H9 (cell line): ENCODE results near the gene TBC1D1. TPM values are rescaled to one million over a fixed set of nuclear protein-coding genes. Genes with fewer than 3 reads are reported as not detected.

Experiments
- DNase-seq: peaks from one replicate; pipeline ENCODE4 v3.0.0-alpha.2; 2017
- H2AFZ ChIP-seq: one replicate; pipeline ENCODE4 v1.6.1; 2013; ENCODE audit warnings: mild to moderate bottlenecking, low read length, control low read depth, moderate library complexity
- H2AK5ac ChIP-seq: 2 replicates; pipeline ENCODE4 v1.6.1; 2013; ENCODE audit warnings: low read length, control low read depth, mixed read lengths; ENCODE audit not compliant: insufficient read length
- H2BK120ac ChIP-seq: one replicate; pipeline ENCODE4 v1.6.1; 2013; ENCODE audit warnings: low read depth, mild to moderate bottlenecking, low read length, control low read depth, inconsistent platforms; ENCODE audit not compliant: poor library complexity, severe bottlenecking
- H2BK12ac ChIP-seq: 2 replicates; pipeline ENCODE4 v1.6.1; 2013; ENCODE audit warnings: low read length, control low read depth, mixed read lengths, low read depth; ENCODE audit not compliant: insufficient read length
- H2BK15ac ChIP-seq: 2 replicates; pipeline ENCODE4 v1.6.1; 2013; ENCODE audit warnings: low read depth, low read length, control low read depth
- H2BK20ac ChIP-seq: one replicate; pipeline ENCODE4 v1.6.1; 2013; ENCODE audit warnings: low read depth, mild to moderate bottlenecking, low read length, control low read depth, inconsistent platforms; ENCODE audit not compliant: poor library complexity, severe bottlenecking
- H2BK5ac ChIP-seq: 2 replicates; pipeline ENCODE4 v1.6.1; 2013; ENCODE audit warnings: low read length, control low read depth, mixed read lengths; ENCODE audit not compliant: insufficient read length
- H3K14ac ChIP-seq: 2 replicates; pipeline ENCODE4 v1.6.1; 2013; ENCODE audit warnings: low read length, control low read depth; ENCODE audit not compliant: insufficient read depth
- H3K18ac ChIP-seq: 2 replicates; pipeline ENCODE4 v1.6.1; 2013; ENCODE audit warnings: low read depth, mild to moderate bottlenecking, mixed read lengths, low read length, control low read depth; ENCODE audit not compliant: insufficient read length
- H3K23ac ChIP-seq: 2 replicates; pipeline ENCODE4 v1.6.1; 2013; ENCODE audit warnings: low read length, control low read depth, mixed read lengths, low read depth; ENCODE audit not compliant: insufficient read length
- H3K23me2 ChIP-seq: 2 replicates; pipeline ENCODE4 v1.6.1; 2013; ENCODE audit warnings: low read depth, mild to moderate bottlenecking, mixed read lengths, low read length, control low read depth; ENCODE audit not compliant: insufficient read length, poor library complexity, severe bottlenecking
- H3K27ac ChIP-seq: 2 replicates; pipeline ENCODE4 v1.5.1; 2013; ENCODE audit warnings: low read length, control low read depth, mixed read lengths, low read depth; ENCODE audit not compliant: insufficient read length
- H3K27me3 ChIP-seq: 2 replicates; pipeline ENCODE4 v1.6.1; 2013; ENCODE audit warnings: low read length, control low read depth, inconsistent platforms; ENCODE audit not compliant: insufficient read depth
- H3K4ac ChIP-seq: 2 replicates; pipeline ENCODE4 v1.6.1; 2013; ENCODE audit warnings: low read depth, mild to moderate bottlenecking, control low read depth, inconsistent platforms, low read length, moderate library complexity
- H3K4me1 ChIP-seq: 2 replicates; pipeline ENCODE4 v1.6.1; 2013; ENCODE audit warnings: low read length, control low read depth, inconsistent platforms; ENCODE audit not compliant: insufficient read depth
- H3K4me2 ChIP-seq: 2 replicates; pipeline ENCODE4 v1.6.1; 2013; ENCODE audit warnings: low read length, control low read depth, mixed read lengths; ENCODE audit not compliant: insufficient read length, insufficient read depth
- H3K56ac ChIP-seq: 2 replicates; pipeline ENCODE4 v1.6.1; 2013; ENCODE audit warnings: low read depth, mild to moderate bottlenecking, mixed read lengths, low read length, control low read depth; ENCODE audit not compliant: insufficient read length
- H3K79me1 ChIP-seq: 2 replicates; pipeline ENCODE4 v1.6.1; 2013; ENCODE audit warnings: low read depth, mild to moderate bottlenecking, moderate library complexity, low read length, control low read depth, inconsistent platforms; ENCODE audit not compliant: insufficient read depth, poor library complexity, severe bottlenecking
- H3K79me2 ChIP-seq: 2 replicates; pipeline ENCODE4 v1.6.1; 2013; ENCODE audit warnings: low read length, control low read depth, inconsistent platforms; ENCODE audit not compliant: insufficient read depth
- H3K9ac ChIP-seq: 2 replicates; pipeline ENCODE4 v1.6.1; 2013; ENCODE audit warnings: low read length, control low read depth, mixed read lengths; ENCODE audit not compliant: insufficient read length; ENCODE audit errors: extremely low read depth
- H3K9me3 ChIP-seq: one replicate; pipeline ENCODE4 v1.6.1; 2013; ENCODE audit warnings: low read depth, low read length, inconsistent platforms; ENCODE audit not compliant: control insufficient read depth
- H3T11ph ChIP-seq: one replicate; pipeline ENCODE4 v1.6.1; 2013; ENCODE audit warnings: mild to moderate bottlenecking, low read length, control low read depth, inconsistent platforms
- H4K20me1 ChIP-seq: one replicate; pipeline ENCODE4 v1.6.1; 2013; ENCODE audit not compliant: control insufficient read depth, insufficient read length, insufficient read depth
- H4K5ac ChIP-seq: 2 replicates; pipeline ENCODE4 v1.6.1; 2013; ENCODE audit warnings: low read depth, mild to moderate bottlenecking, mixed read lengths, low read length, control low read depth; ENCODE audit not compliant: insufficient read length
- H4K8ac ChIP-seq: replicated peaks from 2 replicates; pipeline ENCODE4 v1.6.1; 2013; ENCODE audit warnings: low read length, control low read depth, mixed read lengths, low read depth; ENCODE audit not compliant: insufficient read length
- H4K91ac ChIP-seq: 2 replicates; pipeline ENCODE4 v1.6.1; 2013; ENCODE audit warnings: low read depth, mild to moderate bottlenecking, moderate library complexity, mixed read lengths, low read length, control low read depth; ENCODE audit not compliant: insufficient read length
- H3K27ac Mint-ChIP-seq, 3 experiments: 2 replicates in 2 of 3; 3 replicates in 1 of 3; pipeline ENCODE4 v1.8.0; 2020 to 2021; ENCODE audit warnings: mixed read lengths in 3 of 3, mild to moderate bottlenecking in 1 of 3, moderate library complexity in 1 of 3
- H3K27me3 Mint-ChIP-seq: 2 replicates; pipeline ENCODE4 v1.8.0; 2021; ENCODE audit warnings: low read depth, mild to moderate bottlenecking, moderate library complexity, mixed read lengths
- H3K36me3 Mint-ChIP-seq, 3 experiments: 2 replicates in 2 of 3; 3 replicates in 1 of 3; pipeline ENCODE4 v1.8.0; 2020 to 2021; ENCODE audit warnings: low read depth in 3 of 3, mixed read lengths in 3 of 3; ENCODE audit not compliant: insufficient read depth in 1 of 3
- H3K4me1 Mint-ChIP-seq, 2 experiments: 2 replicates each; pipeline ENCODE4 v1.8.0; 2020; ENCODE audit warnings: mixed read lengths in 2 of 2
- H3K4me3 Mint-ChIP-seq, 2 experiments: 2 replicates in 1 of 2; 3 replicates in 1 of 2; pipeline ENCODE4 v1.8.0; 2020 to 2021; ENCODE audit warnings: mild to moderate bottlenecking in 2 of 2, mixed read lengths in 2 of 2, moderate library complexity in 1 of 2
- H3K9me3 Mint-ChIP-seq, 2 experiments: 2 replicates in 1 of 2; 3 replicates in 1 of 2; pipeline ENCODE4 v1.8.0; 2020; ENCODE audit warnings: mild to moderate bottlenecking in 2 of 2, mixed read lengths in 2 of 2, moderate library complexity in 1 of 2
- WGBS: extraction: QIAGEN DNeasy Blood & Tissue Kit; methylation state at CpG from one replicate; pipeline ENCODE4 v1.1.7; 2013; ENCODE audit warnings: missing lambda C conversion rate, low lambda C conversion rate, mixed read lengths; ENCODE audit not compliant: insufficient read length; ENCODE audit errors: extremely low coverage; 5-methylcytosine and 5-hydroxymethylcytosine counted together
- total RNA-seq: library from RNA; stranded (reverse); gene quantifications from 2 replicates; pipeline ENCODE4 v1.2.1, GENCODE V29; 2021
- TF ChIP-seq, protein P1 (sequence below): fragments of 200-600 bp; sonication (generic); conservative IDR thresholded peaks from 3 replicates; pipeline ENCODE4 v1.8.0; 2021; ENCODE audit warnings: antibody characterized with exemption, mild to moderate bottlenecking

Gene TBC1D1
- total RNA-seq, 1 experiment from 2014 or later, result 109 TPM

DNA sequence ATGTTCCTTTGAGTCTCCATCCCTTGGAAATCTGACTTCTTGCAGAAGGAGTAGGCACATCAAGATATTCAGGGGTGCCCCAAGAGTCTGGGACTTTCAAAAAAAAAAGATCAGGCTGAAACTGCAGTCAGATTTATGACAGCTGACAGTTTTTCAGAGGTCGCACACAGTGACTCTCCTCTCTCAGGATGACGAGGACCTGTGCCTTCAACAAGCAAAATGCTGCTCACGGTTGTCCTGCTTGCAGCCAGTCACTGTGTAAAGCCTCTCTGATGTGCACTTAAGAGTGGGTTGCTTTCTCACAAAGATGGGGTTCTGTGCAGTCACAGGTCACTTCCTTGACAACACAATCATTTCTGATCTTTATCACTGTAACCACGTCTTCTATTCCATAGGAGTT, 247.5 kb downstream of the TBC1D1 start:
- Histone ChIP-seq H3K4me1 (no peaks in the 10 kb centered on the region), H3K14ac (no peak overlapping the region), H3K23ac (no peak overlapping the region), H3K56ac (no peak overlapping the region), H2BK12ac (no peak overlapping the region), H2AFZ (no peak overlapping the region), H4K20me1 (no peaks in the 10 kb centered on the region), H3K23me2 (no peaks in the 10 kb centered on the region), H2BK120ac (no peak overlapping the region), H2BK20ac (no peak overlapping the region), H3T11ph (no peak overlapping the region), H4K8ac (no peak overlapping the region), H3K4me2 (no peak overlapping the region), H3K18ac (no peak overlapping the region), H3K79me2 (no peaks in the 10 kb centered on the region), H2AK5ac (no peak overlapping the region), H3K9me3 (no peaks in the 10 kb centered on the region), H2BK5ac (no peak overlapping the region), H3K9ac (no peak overlapping the region), H4K91ac (no peak overlapping the region), H3K79me1 (no peaks in the 10 kb centered on the region), H2BK15ac (no peak overlapping the region), H4K5ac (no peak overlapping the region), H3K4ac (no peak overlapping the region), H3K27me3 (no peaks in the 10 kb centered on the region), H3K27ac (no peak overlapping the region)
- Mint-ChIP-seq H3K4me1 (no peaks in the 10 kb centered on the region), H3K27ac (no peak overlapping the region), H3K36me3 (peaks cover 13 to 44% (median 41%) of the 10 kb centered on the region in 3 experiments; a peak in 6 of 7 replicates), H3K4me3 (no peak overlapping the region), H3K9me3 (no peaks in the 10 kb centered on the region), H3K27me3 (peaks cover 4% of the 10 kb centered on the region)
- DNase-seq, result no peak
- TF ChIP-seq, protein P1, sequence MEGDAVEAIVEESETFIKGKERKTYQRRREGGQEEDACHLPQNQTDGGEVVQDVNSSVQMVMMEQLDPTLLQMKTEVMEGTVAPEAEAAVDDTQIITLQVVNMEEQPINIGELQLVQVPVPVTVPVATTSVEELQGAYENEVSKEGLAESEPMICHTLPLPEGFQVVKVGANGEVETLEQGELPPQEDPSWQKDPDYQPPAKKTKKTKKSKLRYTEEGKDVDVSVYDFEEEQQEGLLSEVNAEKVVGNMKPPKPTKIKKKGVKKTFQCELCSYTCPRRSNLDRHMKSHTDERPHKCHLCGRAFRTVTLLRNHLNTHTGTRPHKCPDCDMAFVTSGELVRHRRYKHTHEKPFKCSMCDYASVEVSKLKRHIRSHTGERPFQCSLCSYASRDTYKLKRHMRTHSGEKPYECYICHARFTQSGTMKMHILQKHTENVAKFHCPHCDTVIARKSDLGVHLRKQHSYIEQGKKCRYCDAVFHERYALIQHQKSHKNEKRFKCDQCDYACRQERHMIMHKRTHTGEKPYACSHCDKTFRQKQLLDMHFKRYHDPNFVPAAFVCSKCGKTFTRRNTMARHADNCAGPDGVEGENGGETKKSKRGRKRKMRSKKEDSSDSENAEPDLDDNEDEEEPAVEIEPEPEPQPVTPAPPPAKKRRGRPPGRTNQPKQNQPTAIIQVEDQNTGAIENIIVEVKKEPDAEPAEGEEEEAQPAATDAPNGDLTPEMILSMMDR, result no peak
- WGBS, result no CpG with 5 or more reads among the region's 4 CpGs
